Chondrocyte (in vitro differentiated cells): ENCODE data around the gene GGCT. TPM values are rescaled to one million over a fixed set of nuclear protein-coding genes. Genes with fewer than 3 reads are reported as not detected.

Experiments used
- DNase-seq: peaks from one replicate; pipeline ENCODE4 v3.0.0; 2021; ENCODE audit warnings: mixed read lengths, low spot score
- H3K27ac Mint-ChIP-seq: one replicate; pipeline ENCODE4 v1.8.0; 2021; ENCODE audit warnings: mild to moderate bottlenecking, moderate library complexity, mixed read lengths; ENCODE audit not compliant: unreplicated experiment
- H3K27me3 Mint-ChIP-seq: 2 replicates; pipeline ENCODE4 v1.8.0; 2021; ENCODE audit warnings: low read depth, mixed read lengths
- H3K36me3 Mint-ChIP-seq: 2 replicates; pipeline ENCODE4 v1.8.0; 2021; ENCODE audit warnings: low read depth, mixed read lengths
- H3K4me1 Mint-ChIP-seq: 2 replicates; pipeline ENCODE4 v1.8.0; 2021; ENCODE audit warnings: low read depth, mild to moderate bottlenecking, mixed read lengths
- H3K4me3 Mint-ChIP-seq: one replicate; pipeline ENCODE4 v1.8.0; 2021; ENCODE audit warnings: mild to moderate bottlenecking, moderate library complexity, mixed read lengths; ENCODE audit not compliant: unreplicated experiment
- H3K9me3 Mint-ChIP-seq: 2 replicates; pipeline ENCODE4 v1.8.0; 2021; ENCODE audit warnings: low read depth, mixed read lengths
- CTCF ChIP-seq: fragments of 200-600 bp; sonication (generic); IDR thresholded peaks from 2 replicates; pipeline ENCODE4 v1.5.0; 2021; ENCODE audit warnings: antibody characterized with exemption, mild to moderate bottlenecking, moderate library complexity
- total RNA-seq: library from RNA; stranded (reverse); gene quantifications from 3 replicates; pipeline ENCODE4 v1.2.1, GENCODE V29; 2021

Gene GGCT
- total RNA-seq, 1 donor from 2014 or later, result 24.4 TPM

- Mint-ChIP-seq H3K4me3 (no peak overlapping the region), H3K4me1 (peaks cover 6% of the 10 kb centered on the region), H3K36me3 (peaks cover 22% of the 10 kb centered on the region), H3K9me3 (no peaks in the 10 kb centered on the region), H3K27me3 (no peaks in the 10 kb centered on the region), H3K27ac (no peak overlapping the region)
- TF ChIP-seq CTCF, result no peak
- no peak for DNase-seq
These were observed 51.6 kb downstream of the GGCT start for GRCh38 chr7:30453016-30453415.

GRCh38 chr7:30452280-30452930, 52.2 kb downstream of the GGCT start:
- Mint-ChIP-seq H3K27me3 (no peaks in the 10 kb centered on the region), H3K4me1 (no peaks in the 10 kb centered on the region), H3K9me3 (no peaks in the 10 kb centered on the region), H3K27ac (no peak overlapping the region), H3K36me3 (peaks cover 26% of the 10 kb centered on the region), H3K4me3 (no peak overlapping the region)
- no peak for DNase-seq
- no peak for TF ChIP-seq CTCF

- Mint-ChIP-seq H3K27me3 (no peaks in the 10 kb centered on the region), H3K4me1 (no peaks in the 10 kb centered on the region), H3K4me3 (no peak overlapping the region), H3K9me3 (no peaks in the 10 kb centered on the region), H3K36me3 (peaks cover 29% of the 10 kb centered on the region), H3K27ac (no peak overlapping the region)
- DNase-seq, result no peak
- no peak for TF ChIP-seq CTCF
These were observed 52.9 kb downstream of the GGCT start for GRCh38 chr7:30451539-30452279.

GRCh38 chr7:30450983-30451497, 53.6 kb downstream of the GGCT start:
- no peaks in the 10 kb centered on the region for H3K9me3 Mint-ChIP-seq
- H3K27me3 Mint-ChIP-seq, result no peaks in the 10 kb centered on the region
- no peaks in the 10 kb centered on the region for H3K4me1 Mint-ChIP-seq
- no peak for TF ChIP-seq CTCF
- no peak for DNase-seq
- H3K27ac Mint-ChIP-seq, result no peak overlapping the region
- H3K4me3 Mint-ChIP-seq, result no peak overlapping the region
- H3K36me3 Mint-ChIP-seq, result peaks cover 31% of the 10 kb centered on the region

GRCh38 chr7:30450240-30450982, 54.2 kb downstream of the GGCT start:
- Mint-ChIP-seq H3K4me3 (no peak overlapping the region), H3K27me3 (no peaks in the 10 kb centered on the region), H3K27ac (no peak overlapping the region), H3K36me3 (peaks cover 33% of the 10 kb centered on the region), H3K4me1 (no peaks in the 10 kb centered on the region), H3K9me3 (no peaks in the 10 kb centered on the region)
- no peak for DNase-seq
- TF ChIP-seq CTCF, result no peak
